Breast epithelium (tissue), 4 donors: ENCODE measurements around the gene PSMD3. TPM values are rescaled to one million over a fixed set of nuclear protein-coding genes. Genes with fewer than 3 reads are reported as not detected.

ENCODE experiments used
- DNase-seq, 2 donors: peaks; one replicate each; pipeline ENCODE4 v3.0.0-alpha.2; 2019; ENCODE audit warnings: low spot score in 2 of 2
- H3K27ac ChIP-seq, 2 donors: fragments of 200-600 bp; sonication (generic) in 1 of 2; one replicate each; pipeline ENCODE4 v1.5.1; 2016 to 2019; ENCODE audit warnings: mild to moderate bottlenecking in 1 of 2
- H3K27me3 ChIP-seq, 2 donors: fragments of 200-600 bp; sonication (generic) in 1 of 2; one replicate each; pipeline versions ENCODE4 v1.5.1 to v1.6.0; 2017 to 2019; ENCODE audit warnings: control low read depth in 1 of 2, mild to moderate bottlenecking in 1 of 2
- H3K36me3 ChIP-seq: fragments of 200-600 bp; one replicate; pipeline ENCODE4 v1.5.1; 2019
- H3K4me1 ChIP-seq, 2 donors: fragments of 200-600 bp; sonication (generic); one replicate each; pipeline ENCODE4 v1.5.1; 2016 to 2019; ENCODE audit warnings: control low read depth in 1 of 2
- H3K4me3 ChIP-seq, 3 donors: fragments of 200-600 bp; sonication (generic); 1 replicate in 2 of 3; 2 replicates in 1 of 3; pipeline ENCODE4 v1.5.1; 2016 to 2019; ENCODE audit warnings: mild to moderate bottlenecking in 3 of 3, moderate library complexity in 2 of 3
- H3K9me3 ChIP-seq, 2 donors: fragments of 200-600 bp; sonication (generic) in 1 of 2; one replicate each; pipeline ENCODE4 v1.5.1; 2016 to 2019; ENCODE audit warnings: control low read depth in 1 of 2
- CTCF ChIP-seq, 3 donors: fragments of 450-650 bp; IDR thresholded peaks; one replicate each; pipeline ENCODE4 v1.5.1; 2016 to 2017; ENCODE audit warnings: antibody characterized with exemption in 3 of 3, mild to moderate bottlenecking in 3 of 3, moderate library complexity in 3 of 3
- POLR2A ChIP-seq: fragments of 450-650 bp; IDR thresholded peaks from one replicate; pipeline ENCODE4 v1.6.1; 2016; ENCODE audit warnings: antibody characterized with exemption, mild to moderate bottlenecking, moderate library complexity
- POLR2AphosphoS5 ChIP-seq, 3 donors: sonication (generic); formaldehyde crosslinking; IDR thresholded peaks; one replicate each; pipeline ENCODE4 v1.6.1; 2017; ENCODE audit warnings: antibody characterized with exemption in 3 of 3
- intact Hi-C: fragments of 100-400 bp; cut with DNase I; formaldehyde crosslinking; loops from one replicate; pipeline ENCODE4 v1.15.1; 2023; ENCODE audit warnings: low total_unique reads
- total RNA-seq, 3 donors: library from RNA; depleted of rRNA; stranded (reverse); fragments of >200 nt; gene quantifications; one replicate each; pipeline ENCODE4 v1.1.0, GENCODE V29; 2016

Gene PSMD3
- total RNA-seq, 3 donors from 2014 or later = 79.4 to 83.0 (median 81.0) TPM

DNA sequence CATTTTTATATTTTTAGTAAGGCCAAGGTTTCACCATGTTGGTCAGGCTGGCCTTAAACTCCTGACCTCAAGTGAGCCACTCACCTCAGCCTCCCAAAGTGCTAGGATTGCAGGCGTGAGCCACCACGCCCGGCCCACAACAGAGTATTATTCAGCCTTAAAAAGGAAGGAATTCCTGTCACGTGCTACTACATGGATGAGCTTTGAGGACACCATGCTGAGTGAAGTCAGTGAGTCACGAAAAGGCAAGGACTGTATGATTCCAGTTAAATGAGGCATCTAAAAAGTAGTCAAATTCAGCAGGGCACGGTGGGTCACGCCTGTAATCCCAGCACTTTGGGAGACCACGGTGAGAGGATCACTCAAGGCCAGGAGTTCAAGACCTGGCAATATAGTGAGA, 44.3 kb downstream of the PSMD3 start:
- intact Hi-C loops = no loop called here
- Histone ChIP-seq H3K36me3 (no peaks in the 10 kb centered on the region), H3K27ac (peak overlapping the region; percentile 81 to 92), H3K27me3 (no peaks in the 10 kb centered on the region), H3K9me3 (no peaks in the 10 kb centered on the region), H3K4me1 (peaks cover 11 to 47% of the 10 kb centered on the region in 2 donors), H3K4me3 (no peak overlapping the region)
- DNase-seq = no peak
- no peak for TF ChIP-seq POLR2A
- no peak for TF ChIP-seq CTCF (IDR thresholded peaks at IDR 0.05)
- no peak for TF ChIP-seq POLR2AphosphoS5 (IDR thresholded peaks at IDR 0.05)

DNA sequence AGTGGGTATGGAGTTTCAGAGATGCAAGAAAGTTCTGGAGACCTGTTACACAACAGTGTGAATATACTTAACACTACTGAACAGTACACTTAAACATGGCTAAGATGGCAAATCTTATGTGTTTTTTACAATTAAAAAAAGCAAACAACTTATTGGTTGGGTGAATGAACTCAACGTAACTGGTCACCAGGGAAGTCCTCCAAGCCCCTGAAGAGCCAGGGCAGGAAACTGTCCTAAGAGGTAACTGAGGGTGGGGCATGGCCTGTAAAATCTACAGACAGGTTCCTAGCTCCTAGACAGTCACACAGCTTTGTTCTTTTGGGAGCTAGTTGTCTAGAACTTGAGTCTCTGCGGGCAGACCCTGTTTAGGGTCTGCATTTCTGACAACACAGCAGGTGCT, 45.0 kb downstream of the PSMD3 start:
- H3K4me1 ChIP-seq = peaks cover 11 to 47% of the 10 kb centered on the region in 2 donors
- no peak overlapping the region for H3K4me3 ChIP-seq
- no peaks in the 10 kb centered on the region for H3K9me3 ChIP-seq
- H3K36me3 ChIP-seq = no peaks in the 10 kb centered on the region
- no peaks in the 10 kb centered on the region for H3K27me3 ChIP-seq
- no peak for DNase-seq
- intact Hi-C loops = no loop called here
- TF ChIP-seq POLR2AphosphoS5 (IDR thresholded peaks at IDR 0.05) (no peak), POLR2A (no peak), CTCF (IDR thresholded peaks at IDR 0.05) (no peak)
- peak overlapping the region; percentile 81 to 92 for H3K27ac ChIP-seq

- H3K9me3 ChIP-seq = no peaks in the 10 kb centered on the region
- H3K27ac ChIP-seq = peak overlapping the region; percentile 81 to 92
- peak in 1 of 2 donors; percentile 71 for DNase-seq
- TF ChIP-seq CTCF (IDR thresholded peaks at IDR 0.05) (no peak), POLR2AphosphoS5 (IDR thresholded peaks at IDR 0.05) (no peak), POLR2A (no peak)
- intact Hi-C loops = no loop called here
- H3K27me3 ChIP-seq = no peaks in the 10 kb centered on the region
- peak overlapping the region in 1 of 3 donors; percentile 19 for H3K4me3 ChIP-seq
- peaks cover 11 to 43% of the 10 kb centered on the region in 2 donors for H3K4me1 ChIP-seq
- H3K36me3 ChIP-seq = no peaks in the 10 kb centered on the region
Observed at GRCh38 chr17:40025991-40026815, 45.6 kb downstream of the PSMD3 start.

- peak; percentile 79 to 92 (median 87) for TF ChIP-seq CTCF (IDR thresholded peaks at IDR 0.05)
- no peak for TF ChIP-seq POLR2A
- TF ChIP-seq POLR2AphosphoS5 (IDR thresholded peaks at IDR 0.05) = peak in 2 of 3 donors; percentile 23 to 49
- peaks cover 11 to 37% of the 10 kb centered on the region in 2 donors for H3K4me1 ChIP-seq
- H3K27ac ChIP-seq = peak overlapping the region; percentile 81 to 92
- no peaks in the 10 kb centered on the region for H3K27me3 ChIP-seq
- peak overlapping the region in 1 of 3 donors; percentile 19 for H3K4me3 ChIP-seq
- H3K9me3 ChIP-seq = no peaks in the 10 kb centered on the region
- no peaks in the 10 kb centered on the region for H3K36me3 ChIP-seq
- intact Hi-C loops = no loop called here
- peak; percentile 78 to 85 for DNase-seq
Observed at GRCh38 chr17:40026816-40027613, 46.4 kb downstream of the PSMD3 start.
